Inferior parietal cortex (tissue), 1 donor: ENCODE measurements around the gene C10orf105.

Experiments
- DNase-seq: peaks from one replicate; pipeline ENCODE4 v3.0.0-alpha.2; 2016; ENCODE audit errors: extremely low spot score

Gene C10orf105

GRCh38 chr10:71719464-71720201 is at the start of gene C10orf105:
TSS of gene C10orf105 (minus strand) at chr10:71719778. CDS start at chr10:71716337, 3,441 bp downstream.
- DNase-seq, result no peak

- no peak for DNase-seq
These were observed 48.0 kb upstream of the C10orf105 start for GRCh38 chr10:71767420-71768035.

GRCh38 chr10:71766717-71767419 is 47.3 kb upstream of the C10orf105 start:
- no peak for DNase-seq

GRCh38 chr10:71765906-71766716 is 46.5 kb upstream of the C10orf105 start:
- DNase-seq, result no peak

GRCh38 chr10:71765176-71765904 is 45.8 kb upstream of the C10orf105 start:
- DNase-seq, result no peak

GRCh38 chr10:71763352-71764127 is 44.0 kb upstream of the C10orf105 start:
- no peak for DNase-seq

- DNase-seq, result no peak
These were observed 42.7 kb upstream of the C10orf105 start for GRCh38 chr10:71762324-71762723.

- DNase-seq, result no peak
These were observed 42.0 kb upstream of the C10orf105 start for GRCh38 chr10:71761541-71762113.

GRCh38 chr10:71761105-71761511 is 41.5 kb upstream of the C10orf105 start:
- no peak for DNase-seq

GRCh38 chr10:71757399-71757922 is 37.9 kb upstream of the C10orf105 start:
- no peak for DNase-seq

- no peak for DNase-seq
These were observed 37.0 kb upstream of the C10orf105 start for GRCh38 chr10:71756311-71757191.

- DNase-seq, result no peak
These were observed 35.8 kb upstream of the C10orf105 start for GRCh38 chr10:71755179-71755879.

- no peak for DNase-seq
These were observed 35.0 kb upstream of the C10orf105 start for GRCh38 chr10:71754562-71754961.

GRCh38 chr10:71753960-71754505 is 34.5 kb upstream of the C10orf105 start:
- no peak for DNase-seq

GRCh38 chr10:71753091-71753959 is 33.7 kb upstream of the C10orf105 start:
- DNase-seq, result no peak

- no peak for DNase-seq
These were observed 33.0 kb upstream of the C10orf105 start for GRCh38 chr10:71752391-71753090.
